HL-60 (cell line): Measurements from ENCODE around the gene RPRD1B.

ENCODE experiments used
- CTCF ChIP-seq: IDR thresholded peaks from one replicate; pipeline ENCODE4 v1.5.1; 2011; ENCODE audit warnings: low read length, control low read depth, inconsistent platforms; ENCODE audit not compliant: insufficient read depth
- POLR2AphosphoS5 ChIP-seq: IDR thresholded peaks from 2 replicates; pipeline ENCODE4 v1.6.1; 2012; ENCODE audit warnings: low read depth

- no peak for TF ChIP-seq CTCF
- no peak for TF ChIP-seq POLR2AphosphoS5
Measured at GRCh38 chr20:38002422-38002821, 31.1 kb upstream of the RPRD1B start.
